HuH-7 (cell line): ENCODE data around the gene PPP2R3A.
"Not testable (repeated sequence)": the region's sequence is repeated elsewhere in the genome, so short reads cannot be mapped to it uniquely, and the experiment has no call there.

Experiments used
- DNase-seq: peaks from one replicate; pipeline ENCODE4 v3.0.0; 2011; ENCODE audit warnings: low spot score

PPP2R3A gene

GRCh38 chr3:135965506-135966270 lies at the start of gene PPP2R3A:
Gene PPP2R3A, plus strand, starts transcription at chr3:135965728. Its CDS starts 35,771 bp downstream, at chr3:136001499.
- DNase-seq = peak; percentile 69

- no peak for DNase-seq
Measured at GRCh38 chr3:135916310-135916709, 49.2 kb upstream of the PPP2R3A start.

GRCh38 chr3:135917076-135917475 lies 48.5 kb upstream of the PPP2R3A start:
- DNase-seq = no peak

GRCh38 chr3:135917927-135918597 lies 47.5 kb upstream of the PPP2R3A start:
- no peak for DNase-seq

- peak; percentile 20 for DNase-seq
Measured at GRCh38 chr3:135918600-135918999, 46.9 kb upstream of the PPP2R3A start.

GRCh38 chr3:135920275-135920674 lies 45.3 kb upstream of the PPP2R3A start:
- DNase-seq = no peak

- DNase-seq = no peak
Measured at GRCh38 chr3:135922903-135923250, 42.7 kb upstream of the PPP2R3A start.

GRCh38 chr3:135924506-135924905 lies 41.0 kb upstream of the PPP2R3A start:
- DNase-seq = no peak

- DNase-seq = no peak
Measured at GRCh38 chr3:135926664-135927063, 38.9 kb upstream of the PPP2R3A start.

GRCh38 chr3:135927155-135927554 lies 38.4 kb upstream of the PPP2R3A start:
- no peak for DNase-seq

- DNase-seq = no peak
Measured at GRCh38 chr3:135929670-135930069, 35.9 kb upstream of the PPP2R3A start.

- DNase-seq = no peak
Measured at GRCh38 chr3:135930255-135930654, 35.3 kb upstream of the PPP2R3A start.

GRCh38 chr3:135935171-135935570 lies 30.4 kb upstream of the PPP2R3A start:
- not testable (repeated sequence) for DNase-seq

GRCh38 chr3:135937766-135938165 lies 27.8 kb upstream of the PPP2R3A start:
- not testable (repeated sequence) for DNase-seq

- no peak for DNase-seq
Measured at GRCh38 chr3:135944831-135945230, 20.7 kb upstream of the PPP2R3A start.

GRCh38 chr3:135950941-135951340 lies 14.6 kb upstream of the PPP2R3A start:
- no peak for DNase-seq

- peak; percentile 10 for DNase-seq
Measured at GRCh38 chr3:135964160-135964955, 1.2 kb upstream of the PPP2R3A start.

- no peak for DNase-seq
Measured at GRCh38 chr3:135965129-135965505, 411 bp upstream of the PPP2R3A start.

- peak; percentile 32 for DNase-seq
Measured at GRCh38 chr3:135966271-135966961, 888 bp downstream of the PPP2R3A start.

GRCh38 chr3:135966962-135967274 lies 1.4 kb downstream of the PPP2R3A start:
- DNase-seq = no peak

- no peak for DNase-seq
Measured at GRCh38 chr3:135967867-135968266, 2.3 kb downstream of the PPP2R3A start.

- DNase-seq = no peak
Measured at GRCh38 chr3:135970506-135971116, 5.1 kb downstream of the PPP2R3A start.
